Chondrocyte (in vitro differentiated cells): ENCODE data around the gene SLC9A5. TPM values are rescaled to one million over a fixed set of nuclear protein-coding genes. Genes with fewer than 3 reads are reported as not detected.

Experiments
- DNase-seq: peaks from one replicate; pipeline ENCODE4 v3.0.0; 2021; ENCODE audit warnings: mixed read lengths, low spot score
- H3K27ac Mint-ChIP-seq: one replicate; pipeline ENCODE4 v1.8.0; 2021; ENCODE audit warnings: mild to moderate bottlenecking, moderate library complexity, mixed read lengths; ENCODE audit not compliant: unreplicated experiment
- H3K27me3 Mint-ChIP-seq: 2 replicates; pipeline ENCODE4 v1.8.0; 2021; ENCODE audit warnings: low read depth, mixed read lengths
- H3K36me3 Mint-ChIP-seq: 2 replicates; pipeline ENCODE4 v1.8.0; 2021; ENCODE audit warnings: low read depth, mixed read lengths
- H3K4me1 Mint-ChIP-seq: 2 replicates; pipeline ENCODE4 v1.8.0; 2021; ENCODE audit warnings: low read depth, mild to moderate bottlenecking, mixed read lengths
- H3K4me3 Mint-ChIP-seq: one replicate; pipeline ENCODE4 v1.8.0; 2021; ENCODE audit warnings: mild to moderate bottlenecking, moderate library complexity, mixed read lengths; ENCODE audit not compliant: unreplicated experiment
- H3K9me3 Mint-ChIP-seq: 2 replicates; pipeline ENCODE4 v1.8.0; 2021; ENCODE audit warnings: low read depth, mixed read lengths
- total RNA-seq: library from RNA; stranded (reverse); gene quantifications from 3 replicates; pipeline ENCODE4 v1.2.1, GENCODE V29; 2021
- TF ChIP-seq, protein P1 (sequence below): fragments of 200-600 bp; sonication (generic); IDR thresholded peaks from 2 replicates; pipeline ENCODE4 v1.5.0; 2021; ENCODE audit warnings: antibody characterized with exemption, mild to moderate bottlenecking, moderate library complexity

Gene SLC9A5
- total RNA-seq, 1 donor from 2014 or later = 3.0 TPM

DNA sequence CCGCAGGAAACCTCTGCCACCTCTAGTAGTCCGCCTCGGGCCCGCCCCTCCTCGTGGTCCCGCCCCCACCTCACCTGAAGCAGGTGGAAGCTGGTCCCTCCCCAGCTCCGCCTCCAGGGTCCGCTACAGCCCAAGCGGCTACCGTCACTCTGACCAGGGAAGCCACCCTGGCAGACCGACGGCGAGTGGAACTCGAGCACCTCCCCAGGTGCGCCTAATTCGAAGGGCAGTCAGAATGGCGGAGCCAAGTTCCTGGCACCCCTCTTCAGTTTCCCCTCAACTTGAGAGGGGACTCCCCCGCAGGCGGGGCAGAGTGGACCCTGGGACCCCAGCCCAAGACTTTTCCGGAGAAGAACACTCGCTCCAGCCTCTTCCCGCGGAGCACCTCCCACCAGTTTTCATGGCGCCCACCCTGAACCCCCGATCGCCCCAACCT is 2.0 kb upstream of the SLC9A5 start:
- TF ChIP-seq, protein P1, sequence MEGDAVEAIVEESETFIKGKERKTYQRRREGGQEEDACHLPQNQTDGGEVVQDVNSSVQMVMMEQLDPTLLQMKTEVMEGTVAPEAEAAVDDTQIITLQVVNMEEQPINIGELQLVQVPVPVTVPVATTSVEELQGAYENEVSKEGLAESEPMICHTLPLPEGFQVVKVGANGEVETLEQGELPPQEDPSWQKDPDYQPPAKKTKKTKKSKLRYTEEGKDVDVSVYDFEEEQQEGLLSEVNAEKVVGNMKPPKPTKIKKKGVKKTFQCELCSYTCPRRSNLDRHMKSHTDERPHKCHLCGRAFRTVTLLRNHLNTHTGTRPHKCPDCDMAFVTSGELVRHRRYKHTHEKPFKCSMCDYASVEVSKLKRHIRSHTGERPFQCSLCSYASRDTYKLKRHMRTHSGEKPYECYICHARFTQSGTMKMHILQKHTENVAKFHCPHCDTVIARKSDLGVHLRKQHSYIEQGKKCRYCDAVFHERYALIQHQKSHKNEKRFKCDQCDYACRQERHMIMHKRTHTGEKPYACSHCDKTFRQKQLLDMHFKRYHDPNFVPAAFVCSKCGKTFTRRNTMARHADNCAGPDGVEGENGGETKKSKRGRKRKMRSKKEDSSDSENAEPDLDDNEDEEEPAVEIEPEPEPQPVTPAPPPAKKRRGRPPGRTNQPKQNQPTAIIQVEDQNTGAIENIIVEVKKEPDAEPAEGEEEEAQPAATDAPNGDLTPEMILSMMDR = no peak
- peak overlapping the region; percentile 84 for H3K4me3 Mint-ChIP-seq
- no peaks in the 10 kb centered on the region for H3K9me3 Mint-ChIP-seq
- peaks cover 53% of the 10 kb centered on the region for H3K4me1 Mint-ChIP-seq
- H3K36me3 Mint-ChIP-seq = no peaks in the 10 kb centered on the region
- H3K27ac Mint-ChIP-seq = peak overlapping the region; percentile 98
- no peaks in the 10 kb centered on the region for H3K27me3 Mint-ChIP-seq
- DNase-seq = peak; percentile 88

DNA sequence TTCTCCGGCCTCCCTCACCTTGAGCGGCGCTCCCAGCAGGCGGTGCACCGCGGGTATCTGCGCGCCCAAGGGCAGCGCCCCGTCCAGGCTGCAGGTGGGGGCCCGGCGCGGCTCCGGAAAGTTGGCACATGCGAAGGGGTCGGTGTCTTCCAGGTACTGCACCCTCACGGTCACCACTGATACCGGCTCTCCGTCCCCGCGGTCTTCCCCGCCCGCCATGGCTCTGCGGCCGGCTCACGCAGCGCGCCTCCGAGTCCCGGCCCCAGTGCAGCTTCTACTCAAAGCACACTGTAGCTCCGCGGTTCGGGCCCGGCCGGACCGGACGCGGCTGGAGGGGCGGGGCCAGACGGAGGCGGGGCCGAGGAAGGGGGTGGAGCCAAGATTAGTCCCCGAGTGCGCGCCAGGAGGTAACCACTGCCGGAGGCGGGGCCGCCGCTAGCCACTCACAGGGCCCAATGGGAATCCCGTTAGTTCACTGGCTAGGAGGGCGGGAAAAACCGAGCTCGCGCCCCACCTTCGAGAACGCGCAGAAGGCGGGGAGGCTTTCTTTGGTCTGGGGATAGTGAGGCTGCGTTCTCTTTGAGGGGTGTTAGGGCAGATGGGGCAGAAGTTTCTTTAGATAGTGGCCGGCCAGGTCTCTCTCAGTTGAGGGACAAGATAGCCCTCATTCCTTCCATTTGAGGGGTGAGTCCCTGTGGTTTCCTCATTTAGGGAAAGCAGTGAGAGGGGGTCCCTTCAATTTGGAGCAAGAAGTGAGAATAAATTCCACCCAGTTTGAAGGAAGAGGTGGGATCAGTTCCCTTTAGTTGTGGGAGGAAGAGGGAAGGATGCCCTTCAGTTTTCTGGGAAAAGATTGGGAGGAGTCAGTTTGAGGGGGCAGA is 1.3 kb upstream of the SLC9A5 start, which contains the start of gene FHOD1:
Gene FHOD1 (minus strand): TSS at position 290 of the 881 bp plus-strand sequence. CDS start 71 bp downstream, at position 219.
- DNase-seq = peak; percentile 98
- Mint-ChIP-seq H3K4me3 (peak within 1 kb of the TSS; percentile 84), H3K27me3 (no peaks in the 10 kb centered on the region), H3K36me3 (no peaks in the 10 kb centered on the region), H3K4me1 (peaks cover 47% of the 10 kb centered on the region), H3K9me3 (no peaks in the 10 kb centered on the region), H3K27ac (peak within 1 kb of the TSS; percentile 98)
- TF ChIP-seq, protein P1 = no peak

GRCh38 chr16:67248073-67248400 is 742 bp upstream of the SLC9A5 start:
- TF ChIP-seq, protein P1 = no peak
- DNase-seq = no peak
- no peaks in the 10 kb centered on the region for H3K9me3 Mint-ChIP-seq
- no peaks in the 10 kb centered on the region for H3K27me3 Mint-ChIP-seq
- H3K4me1 Mint-ChIP-seq = peaks cover 44% of the 10 kb centered on the region
- H3K27ac Mint-ChIP-seq = peak overlapping the region; percentile 91
- H3K4me3 Mint-ChIP-seq = peak overlapping the region; percentile 84
- H3K36me3 Mint-ChIP-seq = no peaks in the 10 kb centered on the region

DNA sequence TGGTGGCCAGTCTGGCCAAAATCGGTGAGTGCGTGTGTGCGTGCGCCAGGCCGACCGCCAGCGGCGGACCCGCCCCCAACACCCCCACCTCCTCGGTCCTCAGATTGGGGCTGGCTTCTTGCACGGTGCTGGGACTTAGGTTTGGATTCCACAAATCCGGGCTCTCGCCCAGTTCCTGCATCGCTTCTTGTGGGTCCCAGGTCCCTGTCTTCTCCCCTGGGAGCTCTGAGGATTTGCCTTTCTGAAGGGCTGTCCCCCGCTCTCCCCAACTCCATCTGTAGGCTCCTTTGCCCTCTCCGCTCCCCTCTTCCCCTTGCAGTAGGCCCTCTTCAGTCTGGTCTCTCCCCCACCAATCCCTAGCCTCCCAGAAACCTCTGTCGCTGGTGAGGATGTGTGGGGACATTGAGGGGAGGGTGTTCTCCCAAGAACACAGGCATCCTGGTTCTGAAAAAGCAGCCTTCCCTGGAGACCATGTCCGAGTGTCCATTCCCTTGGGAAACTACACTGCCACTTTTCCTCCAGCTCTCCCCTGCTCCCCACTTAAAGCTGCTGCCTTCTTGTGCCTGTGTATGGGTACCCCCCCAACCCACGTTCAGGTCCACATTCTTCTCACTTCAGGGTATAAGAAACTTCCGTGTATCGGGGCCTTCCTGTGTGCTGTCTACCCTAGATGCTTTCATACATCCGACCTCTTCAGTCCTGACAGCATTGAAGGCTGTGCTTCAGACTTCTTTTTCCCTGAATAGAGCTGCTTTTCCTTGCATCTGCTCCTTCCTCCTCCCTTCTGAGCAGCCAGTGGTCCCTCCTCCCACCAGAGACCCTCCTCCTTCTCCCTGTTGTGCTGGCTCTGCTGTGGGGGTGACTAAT is 632 bp downstream of the SLC9A5 start:
- Mint-ChIP-seq H3K27ac (peak overlapping the region; percentile 27), H3K36me3 (no peaks in the 10 kb centered on the region), H3K4me3 (peak overlapping the region; percentile 70), H3K27me3 (no peaks in the 10 kb centered on the region), H3K4me1 (peaks cover 34% of the 10 kb centered on the region), H3K9me3 (no peaks in the 10 kb centered on the region)
- peak; percentile 58 for DNase-seq
- TF ChIP-seq, protein P1 = no peak

- no peaks in the 10 kb centered on the region for H3K27me3 Mint-ChIP-seq
- H3K9me3 Mint-ChIP-seq = no peaks in the 10 kb centered on the region
- no peak overlapping the region for H3K27ac Mint-ChIP-seq
- peak overlapping the region; percentile 70 for H3K4me3 Mint-ChIP-seq
- no peaks in the 10 kb centered on the region for H3K36me3 Mint-ChIP-seq
- H3K4me1 Mint-ChIP-seq = peaks cover 29% of the 10 kb centered on the region
- DNase-seq = peak; percentile 39
- TF ChIP-seq, protein P1 = no peak
Measured at GRCh38 chr16:67250045-67250327, 1.2 kb downstream of the SLC9A5 start.
